HEK293 (cell line): Measurements from ENCODE around the gene ZFAND3.

Source experiments
- CTCF ChIA-PET: fragments of 350-600 bp; formaldehyde crosslinking; extraction: SDS; loops from one replicate; lab custom pipeline; 2021; ENCODE audit warnings: antibody characterized with exemption; lab: Yijun Ruan, JAX
- POLR2A ChIA-PET: fragments of 300-600 bp; formaldehyde crosslinking; extraction: SDS; loops from one replicate; lab custom pipeline; 2020; ENCODE audit warnings: antibody characterized with exemption, inconsistent platforms; lab: Yijun Ruan, JAX
- H3K27ac ChIP-seq: fragments of 200-500 bp; sonication (Bioruptor generic); 2 replicates; pipeline ENCODE4 v1.5.1; 2014; ENCODE audit warnings: low read depth, low read length, control low read depth, inconsistent platforms; ENCODE audit errors: extremely low read depth
- H3K36me3 ChIP-seq, 2 experiments: fragments of 200-500 bp in 1 of 2; sonication (Bioruptor generic) in 1 of 2; 1 replicate in 1 of 2; 2 replicates in 1 of 2; pipeline ENCODE4 v1.5.1; 2014 to 2017; ENCODE audit warnings: inconsistent platforms in 2 of 2, low read length in 2 of 2; ENCODE audit not compliant: control insufficient read depth in 2 of 2, insufficient read depth in 1 of 2
- H3K4me1 ChIP-seq: fragments of 200-500 bp; sonication (Bioruptor generic); 2 replicates; pipeline ENCODE4 v1.5.1; 2014; ENCODE audit warnings: mild to moderate bottlenecking, low read length, inconsistent platforms; ENCODE audit not compliant: control insufficient read depth, insufficient read depth
- H3K4me3 ChIP-seq: 2 replicates; pipeline ENCODE4 v1.5.1; 2011; ENCODE audit warnings: low read depth, mild to moderate bottlenecking, control low read depth, low read length, moderate library complexity
- H3K9me3 ChIP-seq: fragments of 200-500 bp; sonication (Bioruptor generic); 2 replicates; pipeline ENCODE4 v1.5.1; 2014; ENCODE audit warnings: low read depth, low read length, inconsistent platforms; ENCODE audit not compliant: control insufficient read depth, insufficient read depth
- BCL11B ChIP-seq: fragments of 450-650 bp; formaldehyde crosslinking; IDR thresholded peaks from 2 replicates; pipeline ENCODE4 v1.5.1; 2016; ENCODE audit warnings: low read depth, missing biosample characterization, missing genetic modification characterization
- GFI1B ChIP-seq: fragments of 450-650 bp; formaldehyde crosslinking; IDR thresholded peaks from 2 replicates; pipeline ENCODE4 v1.5.1; 2016; ENCODE audit warnings: missing biosample characterization, missing genetic modification characterization
- INSM2 ChIP-seq: fragments of 450-650 bp; formaldehyde crosslinking; IDR thresholded peaks from 2 replicates; pipeline ENCODE4 v1.5.1; 2016; ENCODE audit warnings: missing biosample characterization, missing genetic modification characterization
- KLF16 ChIP-seq: fragments of 450-650 bp; formaldehyde crosslinking; IDR thresholded peaks from 2 replicates; pipeline ENCODE4 v1.5.1; 2017; ENCODE audit warnings: missing biosample characterization, missing genetic modification characterization
- KLF7 ChIP-seq: fragments of 450-650 bp; formaldehyde crosslinking; IDR thresholded peaks from 2 replicates; pipeline ENCODE4 v1.5.1; 2016; ENCODE audit warnings: missing biosample characterization, missing genetic modification characterization, borderline replicate concordance
- REPIN1 ChIP-seq: fragments of 450-650 bp; formaldehyde crosslinking; IDR thresholded peaks from 2 replicates; pipeline ENCODE4 v1.5.1; 2017; ENCODE audit warnings: missing biosample characterization, missing genetic modification characterization, low read depth
- SCRT2 ChIP-seq: fragments of 450-650 bp; formaldehyde crosslinking; IDR thresholded peaks from 2 replicates; pipeline ENCODE4 v1.5.1; 2016; ENCODE audit warnings: missing biosample characterization, missing genetic modification characterization
- SP7 ChIP-seq: fragments of 450-650 bp; formaldehyde crosslinking; IDR thresholded peaks from 2 replicates; pipeline ENCODE4 v1.5.1; 2016; ENCODE audit warnings: missing biosample characterization, missing genetic modification characterization
- ZBTB1 ChIP-seq: fragments of 450-650 bp; formaldehyde crosslinking; IDR thresholded peaks from 2 replicates; pipeline ENCODE4 v1.5.1; 2016; ENCODE audit warnings: missing biosample characterization, missing genetic modification characterization
- ZFP37 ChIP-seq: fragments of 450-650 bp; formaldehyde crosslinking; IDR thresholded peaks from 2 replicates; pipeline ENCODE4 v1.5.1; 2016; ENCODE audit warnings: missing biosample characterization, missing genetic modification characterization
- ZNF174 ChIP-seq: fragments of 450-650 bp; formaldehyde crosslinking; IDR thresholded peaks from 2 replicates; pipeline ENCODE4 v1.5.0; 2017; ENCODE audit warnings: missing biosample characterization, mild to moderate bottlenecking, missing genetic modification characterization
- ZNF175 ChIP-seq: fragments of 450-650 bp; formaldehyde crosslinking; IDR thresholded peaks from 2 replicates; pipeline ENCODE4 v1.5.1; 2016; ENCODE audit warnings: missing biosample characterization, missing genetic modification characterization
- ZNF2 ChIP-seq: fragments of 450-650 bp; formaldehyde crosslinking; IDR thresholded peaks from 2 replicates; pipeline ENCODE4 v1.5.1; 2016; ENCODE audit warnings: missing biosample characterization, missing genetic modification characterization
- ZNF211 ChIP-seq: fragments of 450-650 bp; formaldehyde crosslinking; IDR thresholded peaks from 2 replicates; pipeline ENCODE4 v1.5.1; 2016; ENCODE audit warnings: low read depth, missing biosample characterization, missing genetic modification characterization
- ZNF37A ChIP-seq: fragments of 450-650 bp; IDR thresholded peaks from 2 replicates; pipeline ENCODE4 v1.5.1; 2018; ENCODE audit warnings: missing biosample characterization, missing genetic modification characterization
- ZNF416 ChIP-seq: fragments of 450-650 bp; formaldehyde crosslinking; IDR thresholded peaks from 2 replicates; pipeline ENCODE4 v1.5.1; 2016; ENCODE audit warnings: missing biosample characterization, missing genetic modification characterization
- ZNF423 ChIP-seq: fragments of 450-650 bp; formaldehyde crosslinking; IDR thresholded peaks from 2 replicates; pipeline ENCODE4 v1.5.1; 2016; ENCODE audit warnings: missing biosample characterization, missing genetic modification characterization
- ZNF433 ChIP-seq: fragments of 450-650 bp; formaldehyde crosslinking; IDR thresholded peaks from 2 replicates; pipeline ENCODE4 v1.5.1; 2016; ENCODE audit warnings: missing biosample characterization, missing genetic modification characterization, low read depth
- ZNF585B ChIP-seq: fragments of 450-650 bp; formaldehyde crosslinking; IDR thresholded peaks from 2 replicates; pipeline ENCODE4 v1.5.1; 2016; ENCODE audit warnings: missing biosample characterization, missing genetic modification characterization
- ZNF600 ChIP-seq: fragments of 450-650 bp; formaldehyde crosslinking; IDR thresholded peaks from 2 replicates; pipeline ENCODE4 v1.5.1; 2016; ENCODE audit warnings: missing biosample characterization, missing genetic modification characterization
- ZNF610 ChIP-seq: fragments of 450-650 bp; formaldehyde crosslinking; IDR thresholded peaks from 2 replicates; pipeline ENCODE4 v1.5.1; 2016; ENCODE audit warnings: missing biosample characterization, missing genetic modification characterization, borderline replicate concordance
- ZNF621 ChIP-seq: fragments of 450-650 bp; formaldehyde crosslinking; IDR thresholded peaks from 2 replicates; pipeline ENCODE4 v1.5.1; 2017; ENCODE audit warnings: missing biosample characterization, missing genetic modification characterization
- ZNF677 ChIP-seq: fragments of 450-650 bp; IDR thresholded peaks from 2 replicates; pipeline ENCODE4 v1.5.0; 2018; ENCODE audit warnings: missing biosample characterization, mild to moderate bottlenecking, missing genetic modification characterization, moderate library complexity
- ZNF843 ChIP-seq: fragments of 450-650 bp; formaldehyde crosslinking; IDR thresholded peaks from 2 replicates; pipeline ENCODE4 v1.5.1; 2016; ENCODE audit warnings: missing biosample characterization, missing genetic modification characterization
- ZSCAN16 ChIP-seq: fragments of 450-650 bp; formaldehyde crosslinking; IDR thresholded peaks from 2 replicates; pipeline ENCODE4 v1.5.1; 2016; ENCODE audit warnings: missing biosample characterization, missing genetic modification characterization
- TF ChIP-seq, protein P1 (sequence below): fragments of 450-650 bp; formaldehyde crosslinking; IDR thresholded peaks from 2 replicates; pipeline ENCODE4 v1.5.1; 2017; ENCODE audit warnings: missing biosample characterization, mild to moderate bottlenecking, missing genetic modification characterization, moderate library complexity

Gene ZFAND3

GRCh38 chr6:38194589-38194988 is 375.1 kb downstream of the ZFAND3 start:
- no peak overlapping the region for H3K27ac ChIP-seq
- H3K4me1 ChIP-seq: no peaks in the 10 kb centered on the region
- H3K9me3 ChIP-seq: no peaks in the 10 kb centered on the region
- ChIA-PET CTCF (interaction anchor here (0.7 kb wide), 1 partner anchor 22 kb away, joined by 3 read pairs; no protein-coding TSS in a partner anchor), POLR2A (no interaction called here)
- TF ChIP-seq ZNF677: no peak
- TF ChIP-seq ZNF585B (tag by site-specific recombination): no peak
- TF ChIP-seq ZBTB1: no peak
- TF ChIP-seq SCRT2 (tag by site-specific recombination): no peak
- no peak for TF ChIP-seq SP7
- no peak for TF ChIP-seq ZNF211 (tag by site-specific recombination)
- no peak for TF ChIP-seq ZNF610
- TF ChIP-seq ZFP37 (tag by site-specific recombination): no peak
- TF ChIP-seq ZNF600 (tag by site-specific recombination): no peak
- TF ChIP-seq ZNF2 (tag by site-specific recombination): no peak
- TF ChIP-seq ZNF37A (tag by site-specific recombination): no peak
- no peak for TF ChIP-seq GFI1B (tag by site-specific recombination)
- TF ChIP-seq BCL11B (tag by site-specific recombination): no peak
- TF ChIP-seq ZSCAN16: no peak
- no peak for TF ChIP-seq KLF7 (tag by site-specific recombination)
- no peak overlapping the region for H3K4me3 ChIP-seq
- H3K36me3 ChIP-seq: no peaks in the 10 kb centered on the region

- POLR2A ChIA-PET: no interaction called here
These were observed 375.6 kb downstream of the ZFAND3 start for GRCh38 chr6:38195113-38195635.

GRCh38 chr6:38198219-38198618 is 378.7 kb downstream of the ZFAND3 start:
- ChIA-PET CTCF (no interaction called here), POLR2A (no interaction called here)
- Histone ChIP-seq H3K9me3 (no peaks in the 10 kb centered on the region), H3K36me3 (no peaks in the 10 kb centered on the region), H3K4me1 (no peaks in the 10 kb centered on the region), H3K27ac (no peak overlapping the region), H3K4me3 (no peak overlapping the region)
- TF ChIP-seq INSM2 (tag by site-specific recombination) (no peak), ZNF621 (tag by site-specific recombination) (no peak), ZNF843 (tag by site-specific recombination) (no peak), ZNF416 (tag by site-specific recombination) (no peak), ZNF174 (tag by site-specific recombination) (no peak), ZNF433 (tag by site-specific recombination) (no peak)
- TF ChIP-seq, protein P1, sequence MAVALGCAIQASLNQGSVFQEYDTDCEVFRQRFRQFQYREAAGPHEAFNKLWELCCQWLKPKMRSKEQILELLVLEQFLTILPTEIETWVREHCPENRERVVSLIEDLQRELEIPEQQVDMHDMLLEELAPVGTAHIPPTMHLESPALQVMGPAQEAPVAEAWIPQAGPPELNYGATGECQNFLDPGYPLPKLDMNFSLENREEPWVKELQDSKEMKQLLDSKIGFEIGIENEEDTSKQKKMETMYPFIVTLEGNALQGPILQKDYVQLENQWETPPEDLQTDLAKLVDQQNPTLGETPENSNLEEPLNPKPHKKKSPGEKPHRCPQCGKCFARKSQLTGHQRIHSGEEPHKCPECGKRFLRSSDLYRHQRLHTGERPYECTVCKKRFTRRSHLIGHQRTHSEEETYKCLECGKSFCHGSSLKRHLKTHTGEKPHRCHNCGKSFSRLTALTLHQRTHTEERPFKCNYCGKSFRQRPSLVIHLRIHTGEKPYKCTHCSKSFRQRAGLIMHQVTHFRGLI (tag by site-specific recombination): no peak

More at GRCh38 chr6:38195113-38195635, 375.6 kb downstream of the ZFAND3 start:
- no peaks in the 10 kb centered on the region for H3K9me3 ChIP-seq
- no peaks in the 10 kb centered on the region for H3K4me1 ChIP-seq
- no peak overlapping the region for H3K27ac ChIP-seq
- H3K4me3 ChIP-seq: no peak overlapping the region
- no peaks in the 10 kb centered on the region for H3K36me3 ChIP-seq
- no peak for TF ChIP-seq REPIN1 (tag by site-specific recombination)
- TF ChIP-seq ZNF175 (tag by site-specific recombination): no peak
- TF ChIP-seq ZNF423: no peak
- no peak for TF ChIP-seq KLF16 (tag by site-specific recombination)
- CTCF ChIA-PET: interaction anchor here (0.5 to 1.2 kb wide), 2 partner anchors 84 to 95 kb away, joined by 3 to 4 read pairs; no protein-coding TSS in a partner anchor
